NCI-H1930 (cell line): ENCODE measurements around the gene CACNA1D.

Experiments used
- DNase-seq, 2 experiments: peaks; one replicate each; lab custom pipeline; 2025; lab: John Stamatoyannopoulos, UW

The CACNA1D gene

DNA sequence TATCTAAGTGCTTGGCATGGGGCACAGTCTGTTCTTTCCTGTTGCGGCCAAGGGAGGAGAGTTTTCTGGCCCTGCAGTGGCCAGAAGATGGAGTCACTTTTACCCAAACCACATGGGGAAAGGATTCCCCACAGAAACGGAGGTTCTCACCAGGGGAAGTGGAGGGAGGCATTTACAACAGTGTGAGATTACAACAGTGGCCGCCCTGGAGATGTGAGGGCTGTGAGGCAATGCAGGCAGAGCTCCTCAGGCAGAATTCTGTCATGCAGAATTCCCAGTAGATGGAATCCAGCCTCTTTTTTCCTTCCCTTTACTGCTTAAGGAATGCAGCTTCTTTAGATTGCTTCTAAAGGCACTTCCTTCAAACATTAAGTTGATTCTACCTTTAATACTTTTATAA, 83.1 kb downstream of the CACNA1D start:
- DNase-seq = no peak

DNA sequence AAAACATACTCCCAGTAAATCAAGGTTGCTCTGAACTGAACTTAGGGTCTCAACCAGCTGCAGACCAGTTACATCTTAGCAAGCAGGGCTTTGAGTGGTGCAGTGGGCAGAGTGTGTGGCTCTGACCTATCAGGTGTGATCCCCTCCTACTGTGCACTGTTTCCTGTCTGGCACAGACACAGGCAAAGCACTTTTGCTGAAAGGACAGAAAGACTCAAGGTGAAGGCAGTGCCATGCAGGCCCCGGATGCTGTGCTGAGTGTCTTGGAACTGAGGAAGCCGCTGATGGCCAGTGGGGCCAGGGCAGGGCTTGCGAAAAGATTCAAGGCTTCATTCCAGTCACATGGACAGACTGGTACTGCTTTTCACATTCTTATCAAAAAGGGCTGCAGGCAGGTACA, 85.2 kb downstream of the CACNA1D start:
- DNase-seq = no peak

DNA sequence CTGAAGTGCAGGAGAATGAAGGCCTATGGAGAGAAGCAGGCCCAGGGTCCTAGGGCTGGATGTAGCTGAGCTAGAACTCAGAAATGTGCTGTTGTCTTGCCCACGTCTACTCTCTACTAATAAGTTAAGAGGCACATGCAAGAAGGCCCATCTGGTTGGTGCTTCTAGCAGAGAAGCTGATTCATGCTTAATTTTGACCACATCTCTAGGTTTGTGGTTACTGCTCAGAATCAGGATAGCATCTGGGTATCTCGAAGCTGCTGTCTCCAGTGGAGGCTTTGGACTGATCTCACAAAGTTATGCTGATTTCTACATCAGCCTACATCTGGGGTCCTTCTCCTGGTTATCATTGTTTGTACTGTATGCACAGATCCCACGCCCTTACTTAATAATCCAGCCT, 87.3 kb downstream of the CACNA1D start:
- no peak for DNase-seq

DNA sequence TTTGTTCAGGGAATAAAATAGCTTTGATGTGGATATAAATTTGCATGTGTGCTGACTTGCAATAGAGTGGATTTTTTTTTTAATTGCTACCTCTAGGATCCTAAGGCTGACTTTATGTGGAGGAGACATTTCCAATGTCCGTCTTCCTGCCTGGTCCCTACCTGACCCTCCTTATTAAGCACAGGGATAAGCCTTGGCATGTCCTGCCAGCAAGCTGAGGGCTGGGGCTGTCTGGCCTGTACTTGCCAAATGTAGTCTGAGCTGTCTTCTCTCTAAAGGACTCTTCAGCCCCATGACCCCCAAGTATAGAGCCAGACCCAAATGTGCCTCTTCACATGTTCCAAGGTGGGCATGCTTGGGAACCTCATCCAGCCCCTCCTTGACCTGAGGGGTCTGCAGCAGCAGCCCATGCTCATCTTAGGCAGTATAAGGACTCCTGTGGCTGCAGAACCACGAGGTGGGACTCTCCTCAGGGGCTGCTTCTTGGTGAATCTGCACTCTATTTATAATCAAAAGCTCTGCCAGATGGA, 88.8 kb downstream of the CACNA1D start:
- DNase-seq = no peak

DNA sequence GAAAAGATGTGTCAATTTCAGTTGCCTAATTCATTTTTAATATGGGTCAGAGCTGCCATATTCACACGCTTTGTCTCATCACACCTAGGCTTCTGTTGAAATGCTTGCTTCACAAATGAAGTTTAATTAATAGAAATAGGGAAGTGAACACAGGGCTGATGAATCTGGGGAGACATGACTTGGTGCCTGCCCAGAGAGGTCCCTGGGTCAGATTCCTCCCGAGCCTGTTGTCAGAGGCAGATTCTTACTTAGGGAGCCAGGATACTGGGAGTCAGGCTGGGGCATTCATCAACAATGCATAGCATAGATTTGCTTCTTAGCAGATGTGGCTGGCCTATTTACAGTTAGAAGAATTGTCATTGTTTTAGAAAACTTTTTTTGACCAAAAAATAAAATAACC, 90.6 kb downstream of the CACNA1D start:
- DNase-seq = no peak

DNA sequence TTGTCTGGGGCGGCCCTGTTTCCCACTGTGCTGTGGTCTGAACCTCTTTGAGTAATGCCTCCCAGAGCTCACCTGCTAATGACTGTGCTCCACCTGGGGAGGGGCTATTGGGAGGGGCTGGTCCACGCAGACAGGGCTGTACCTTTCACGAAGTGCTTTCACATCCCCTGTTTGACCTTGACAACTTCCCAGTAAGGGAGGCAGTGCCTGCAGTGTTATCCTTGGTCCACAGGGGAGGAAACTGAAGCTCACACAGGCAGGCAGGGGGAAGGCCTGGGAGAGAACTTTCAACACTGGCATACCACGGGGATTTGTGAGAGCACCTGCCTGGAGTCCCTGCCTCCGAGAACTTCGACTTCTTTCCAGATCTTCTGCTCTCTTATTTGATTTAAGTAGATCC, 91.2 kb downstream of the CACNA1D start:
- no peak for DNase-seq

DNA sequence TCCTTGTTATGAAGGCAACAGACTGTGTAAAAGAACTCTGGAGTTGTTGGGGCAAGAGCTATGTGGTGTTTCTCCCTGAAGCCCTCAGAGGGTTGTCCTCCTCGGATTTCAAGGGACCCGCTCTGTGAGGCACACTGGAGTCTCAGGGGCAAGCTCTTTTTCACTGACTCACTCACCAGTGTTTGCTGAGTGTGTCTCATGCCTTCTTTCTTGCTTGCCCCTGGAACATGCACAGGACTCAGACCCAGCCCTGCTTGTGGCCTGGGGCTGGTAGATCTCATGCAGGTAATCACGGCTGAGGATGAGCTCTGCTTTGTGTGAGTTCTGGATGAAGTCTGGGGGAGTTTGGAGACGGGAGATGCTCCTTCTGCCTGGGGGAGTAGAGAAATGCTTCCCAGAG, 93.7 kb downstream of the CACNA1D start:
- no peak for DNase-seq

DNA sequence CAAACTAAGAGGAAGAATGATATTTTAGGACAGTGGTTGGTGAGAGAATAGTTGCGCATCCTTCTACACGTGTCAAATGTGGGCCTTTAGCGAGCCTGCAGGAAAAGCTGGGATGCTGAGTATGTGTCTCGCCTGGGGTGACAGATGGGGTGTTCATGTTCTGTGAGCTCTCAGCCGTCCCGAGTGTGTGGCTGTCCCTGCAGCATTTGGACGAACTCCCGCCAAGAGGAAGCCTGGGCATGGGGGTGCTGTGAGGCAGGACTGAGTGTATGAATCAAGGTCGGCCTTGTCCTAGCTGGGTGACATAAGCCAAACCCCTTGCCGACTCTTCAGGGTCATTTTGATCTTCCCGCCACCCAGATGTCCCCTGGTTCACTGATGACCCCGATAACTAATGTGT, 94.8 kb downstream of the CACNA1D start:
- no peak for DNase-seq

DNA sequence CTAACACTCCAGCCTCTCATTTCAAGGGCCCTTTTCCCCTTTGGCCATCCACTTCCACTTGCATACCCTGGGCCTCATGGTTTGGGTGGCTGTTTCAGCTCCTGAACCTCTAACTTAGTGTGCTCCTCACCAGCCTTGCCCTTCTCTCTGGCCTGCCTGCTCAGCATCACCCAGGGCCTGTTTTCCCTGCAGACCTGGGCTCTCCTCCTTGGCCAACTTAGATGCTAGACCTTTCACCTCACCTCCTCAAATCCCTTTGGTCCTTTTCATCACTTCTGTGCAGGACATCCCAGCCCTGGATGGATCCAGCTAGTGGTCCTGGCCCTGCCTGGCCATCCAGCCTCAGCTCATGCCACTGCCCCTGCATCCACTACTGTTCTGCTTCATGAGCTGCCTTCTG, 95.4 kb downstream of the CACNA1D start:
- no peak for DNase-seq

DNA sequence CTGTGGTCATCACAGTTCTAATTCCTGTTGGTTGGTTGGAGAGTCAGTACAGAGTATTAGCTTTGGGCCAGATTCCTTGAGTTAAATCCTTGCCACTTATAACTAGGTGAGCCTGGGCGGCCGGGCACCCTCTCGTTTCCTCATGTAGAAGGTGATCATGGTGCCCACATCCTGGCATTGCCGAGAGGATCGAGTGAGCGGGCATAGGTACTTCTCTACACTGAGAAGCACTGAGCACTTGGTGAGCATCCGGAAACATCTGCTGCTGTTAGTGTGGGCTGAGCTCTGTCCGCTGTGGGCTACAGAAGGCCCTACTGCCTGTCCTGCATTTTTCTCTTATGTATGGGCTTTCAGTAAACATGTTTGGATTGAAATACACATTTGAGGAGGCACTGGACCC, 96.2 kb downstream of the CACNA1D start:
- no peak for DNase-seq

DNA sequence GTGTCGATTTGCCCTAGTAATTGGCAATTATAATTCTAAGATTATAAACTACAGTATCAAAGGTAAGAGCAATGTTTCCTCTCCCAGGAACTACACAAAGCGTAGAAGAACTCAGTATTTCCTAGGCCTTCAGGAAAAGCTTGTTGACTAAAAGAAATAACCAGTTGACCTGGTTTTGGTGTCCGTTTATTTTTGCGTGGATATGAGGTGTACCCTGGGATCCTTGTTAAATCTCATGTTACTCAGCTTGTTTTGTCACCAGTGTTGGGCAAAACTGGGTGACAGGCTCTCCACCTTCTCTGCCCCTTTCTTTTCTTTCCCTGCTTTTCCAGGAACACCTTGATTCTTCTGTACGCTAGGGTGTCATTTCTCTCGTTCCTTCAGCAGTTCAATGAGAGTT, 97.2 kb downstream of the CACNA1D start:
- no peak for DNase-seq

DNA sequence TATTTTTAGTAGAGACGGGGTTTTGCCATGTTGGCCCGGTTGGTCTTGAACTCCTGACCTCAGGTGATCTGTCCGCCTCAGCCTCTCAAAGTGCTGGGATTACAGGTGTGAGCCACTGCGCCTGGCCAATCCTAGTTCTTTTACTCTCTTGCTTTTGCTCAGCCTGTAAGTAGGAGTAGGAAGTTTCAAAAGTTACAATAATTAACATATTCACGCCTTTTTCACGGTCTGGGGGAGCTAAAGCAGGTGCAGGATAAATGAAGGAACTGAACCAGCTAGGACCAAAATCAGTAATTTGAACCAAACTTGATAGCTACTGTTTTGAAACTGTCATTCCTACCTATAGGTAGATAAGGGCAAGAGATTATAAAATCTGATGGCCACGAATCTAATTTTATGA, 98.5 kb downstream of the CACNA1D start:
- no peak for DNase-seq

DNA sequence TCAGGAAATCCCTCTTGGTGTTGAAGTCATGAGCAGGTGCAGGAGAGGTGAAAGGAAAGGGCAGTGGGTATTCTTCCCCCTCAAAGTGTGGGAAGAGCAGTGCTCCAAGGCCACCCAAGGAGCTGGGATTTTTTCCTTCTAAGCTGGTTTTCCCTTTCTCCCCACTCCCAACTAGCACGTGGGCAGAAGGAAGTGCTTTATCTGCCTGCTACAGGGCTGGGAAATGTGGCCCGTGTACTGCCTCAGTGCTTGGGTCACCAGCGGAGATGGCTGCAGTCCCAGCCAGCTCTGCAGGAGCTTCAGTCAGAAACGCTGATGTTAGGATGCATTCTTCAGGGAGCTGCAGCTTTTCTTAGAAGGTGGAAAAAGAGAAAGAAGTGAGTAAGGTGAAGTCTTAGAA, 99.2 kb downstream of the CACNA1D start:
- no peak for DNase-seq

DNA sequence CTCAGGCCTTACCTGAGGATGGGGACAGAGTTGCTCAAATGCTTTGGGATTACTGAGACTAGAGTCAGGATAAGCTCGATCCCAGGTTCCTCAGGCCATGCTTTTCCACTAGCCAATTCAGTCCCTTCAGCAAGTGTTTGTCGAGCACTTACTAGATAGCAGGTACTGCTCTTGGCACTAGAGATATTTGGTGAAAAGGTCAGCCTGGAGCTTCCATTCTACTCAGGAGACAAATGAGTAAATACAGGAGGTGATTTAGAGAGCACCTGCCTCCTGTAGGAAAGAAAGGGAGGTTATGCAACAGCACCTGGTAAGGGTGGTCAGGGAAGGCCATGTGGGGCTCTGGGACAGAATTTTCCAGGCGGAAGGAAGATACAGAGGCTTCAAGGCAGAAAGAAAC, 99.9 kb downstream of the CACNA1D start:
- no peak for DNase-seq

DNA sequence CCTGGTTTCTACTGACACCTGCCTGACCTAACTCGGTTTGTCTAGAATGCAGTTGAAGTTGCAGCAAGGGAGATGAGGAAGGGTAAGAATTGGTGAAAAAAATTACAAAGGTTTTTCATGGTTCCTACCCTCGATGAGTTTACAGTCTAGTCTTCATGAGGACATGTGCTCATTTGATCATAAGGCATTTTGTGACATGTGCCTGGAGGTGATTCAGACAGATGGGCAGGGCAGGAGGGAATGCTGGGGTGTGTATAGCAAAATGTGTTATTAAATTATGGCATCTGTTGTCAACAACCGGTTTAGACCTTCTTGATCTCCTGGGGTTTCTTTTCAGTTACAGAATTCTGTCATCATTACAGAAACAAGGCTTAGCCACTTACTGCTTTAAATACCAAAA, 101.2 kb downstream of the CACNA1D start:
- no peak for DNase-seq

DNA sequence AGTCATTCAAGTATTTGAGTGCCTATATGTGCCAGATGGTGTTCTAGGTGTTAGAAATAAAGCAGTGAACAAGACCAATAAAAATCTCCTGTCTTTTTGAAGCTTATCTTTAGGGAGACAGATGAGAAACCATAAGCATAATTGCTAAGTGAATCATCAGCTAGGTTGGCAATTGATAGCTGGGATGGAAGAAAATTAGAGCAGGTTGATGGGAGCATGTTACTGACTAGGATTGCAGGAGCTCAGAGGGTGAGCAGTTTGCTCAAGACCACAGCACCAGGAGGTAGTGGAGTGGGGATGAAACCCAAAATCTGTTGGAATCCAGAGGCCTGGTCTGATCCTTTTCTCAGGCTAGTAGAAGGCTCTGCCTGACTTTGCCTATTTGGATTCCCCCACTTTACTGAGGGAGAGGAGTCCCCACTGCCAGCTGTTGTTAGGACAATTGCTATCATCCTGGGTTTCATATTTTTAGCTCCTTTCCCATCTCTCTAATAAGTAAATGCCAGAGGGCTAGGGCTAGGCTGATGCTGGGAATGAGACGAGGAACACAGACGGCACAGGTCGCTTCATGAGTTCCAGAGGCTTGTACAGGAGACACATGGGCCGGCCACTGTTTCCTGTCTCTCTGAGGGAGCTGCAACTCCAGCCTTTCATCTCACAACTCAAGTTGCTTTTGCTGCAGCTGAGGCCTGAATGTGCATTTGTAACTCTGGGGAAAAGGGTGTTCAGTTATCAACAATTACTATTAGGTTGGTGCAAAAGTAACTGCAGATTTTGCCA, 102.9 kb downstream of the CACNA1D start:
- DNase-seq = no peak

DNA sequence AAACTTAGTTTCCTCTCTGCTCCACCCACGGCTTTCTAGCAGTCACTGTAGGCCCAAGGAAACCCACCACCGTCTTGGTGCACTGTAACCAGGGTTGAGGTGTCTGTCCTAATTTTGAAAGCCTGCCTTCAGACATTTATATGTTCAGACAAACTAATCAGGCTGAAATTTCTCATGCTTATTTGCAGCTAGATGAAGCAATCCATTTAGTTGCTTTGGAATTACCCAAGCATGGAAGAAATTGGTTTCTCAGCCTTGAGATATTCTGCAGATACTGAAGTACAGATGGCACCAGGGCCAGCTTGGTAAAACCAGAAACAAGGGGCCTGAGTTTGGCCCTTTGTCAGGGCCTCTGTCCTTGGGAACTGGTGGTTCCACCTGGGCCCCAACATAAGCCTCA, 105.4 kb downstream of the CACNA1D start:
- no peak for DNase-seq

DNA sequence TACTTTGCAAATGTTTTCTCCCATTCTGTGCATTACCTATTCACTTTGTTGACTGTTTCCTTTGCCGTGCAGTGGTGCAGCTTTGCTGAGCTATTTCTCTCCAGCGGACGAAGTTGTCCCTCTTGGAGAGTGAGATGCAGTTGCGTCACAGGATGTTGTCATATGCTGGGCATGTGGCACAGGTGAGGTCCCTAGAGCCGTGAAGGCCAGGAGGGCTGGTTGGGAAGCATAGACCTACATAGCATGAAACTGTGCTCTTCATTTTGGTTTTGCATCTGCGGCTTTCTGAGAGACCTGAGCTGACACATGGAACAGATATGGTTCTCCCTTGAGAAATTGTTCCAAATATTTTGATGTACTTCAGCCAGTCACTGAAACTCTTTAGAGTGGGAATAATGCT, 108.5 kb downstream of the CACNA1D start:
- no peak for DNase-seq

DNA sequence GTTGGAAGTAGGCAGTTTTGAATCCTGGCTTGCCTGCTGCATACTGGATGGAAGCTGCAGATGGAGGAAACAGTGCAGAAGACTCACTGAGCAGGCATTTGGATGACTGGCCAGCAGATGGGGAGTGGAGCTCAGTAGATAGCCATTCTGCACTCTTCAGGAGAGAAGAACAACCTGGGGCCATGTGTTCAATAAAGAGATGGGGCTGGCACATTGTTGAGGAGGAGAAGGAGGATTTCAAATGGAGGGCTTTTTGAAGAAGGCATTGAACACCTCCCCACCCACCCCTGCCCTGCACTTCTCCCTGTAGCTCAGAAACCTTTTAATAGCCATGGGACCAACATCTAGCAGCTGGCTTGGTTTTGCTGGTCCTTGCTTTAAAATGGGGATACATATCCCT, 109.8 kb downstream of the CACNA1D start:
- DNase-seq = no peak

DNA sequence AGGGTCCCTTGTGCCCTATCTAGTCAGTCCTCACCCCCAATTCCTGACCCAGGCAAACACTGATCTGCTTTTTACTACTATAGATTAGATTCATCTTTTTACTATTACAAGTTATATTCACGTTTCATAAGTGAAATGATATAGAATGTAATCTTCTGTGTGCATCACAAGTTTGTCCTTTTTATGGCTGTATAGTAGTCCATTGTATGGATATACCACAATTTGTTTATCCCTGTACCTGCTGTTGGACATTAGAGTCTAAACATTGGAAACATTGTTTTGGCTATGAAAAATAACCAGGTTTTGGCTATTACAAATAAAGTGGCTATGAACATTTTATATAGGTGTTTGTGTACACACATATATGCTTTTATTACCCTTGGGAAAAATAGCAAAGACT, 112.4 kb downstream of the CACNA1D start:
- no peak for DNase-seq

DNA sequence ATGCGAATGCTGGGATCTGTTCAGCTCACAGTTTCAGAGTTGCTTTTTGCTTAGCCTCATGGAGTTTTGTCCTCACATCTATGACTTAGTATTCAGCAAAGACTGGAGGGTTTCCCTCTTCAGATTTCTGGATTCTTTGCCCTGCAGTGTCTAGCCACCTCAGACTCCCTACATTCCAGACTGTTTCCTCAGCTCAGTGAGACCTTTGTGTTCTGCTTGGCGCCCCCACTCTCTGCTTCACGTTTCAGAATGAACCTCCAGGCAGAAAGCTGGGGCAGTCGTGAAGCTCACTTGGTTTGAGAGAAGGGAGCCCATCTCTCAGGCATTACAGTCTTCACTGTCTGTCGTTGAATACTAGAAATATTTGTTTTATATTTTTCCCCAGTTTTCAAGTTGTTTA, 118.1 kb downstream of the CACNA1D start:
- DNase-seq = no peak

DNA sequence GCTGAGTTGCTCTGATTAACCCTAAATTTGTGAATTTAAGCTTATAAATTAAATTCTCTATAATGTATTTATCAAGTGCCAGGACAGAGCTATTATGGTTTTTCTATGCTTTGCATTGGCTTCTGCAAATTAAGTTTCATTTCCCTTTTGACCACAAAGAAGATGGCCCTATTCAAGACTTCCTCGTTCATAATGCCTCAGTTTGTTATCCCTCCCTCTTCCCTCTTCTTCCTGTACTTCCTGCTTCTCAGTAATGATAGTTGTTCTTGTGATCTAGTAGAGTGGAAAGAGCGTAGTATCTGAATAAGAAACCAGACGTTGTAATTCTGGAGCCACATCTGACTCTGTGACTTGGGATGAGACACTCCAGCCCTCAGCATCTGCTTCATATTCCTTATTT, 118.7 kb downstream of the CACNA1D start:
- no peak for DNase-seq

DNA sequence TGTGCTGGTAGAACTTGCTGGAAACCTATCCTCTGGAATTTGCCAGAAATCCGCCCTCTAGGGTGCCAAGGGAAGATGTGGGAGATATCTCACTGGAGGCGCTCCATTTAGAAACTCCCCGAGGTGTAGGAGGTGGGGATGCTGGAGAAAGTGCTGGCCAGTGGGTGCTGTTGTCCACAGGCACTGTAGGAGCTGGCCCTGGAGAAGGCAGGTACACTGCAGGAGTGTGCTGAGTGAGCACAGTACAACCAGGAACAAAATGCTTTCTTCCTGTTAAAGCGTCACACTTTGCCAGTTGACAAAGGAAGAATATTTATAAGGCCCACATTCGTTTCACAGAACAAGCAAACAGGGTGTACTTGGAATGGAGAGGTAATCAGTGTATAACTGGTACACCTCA, 119.9 kb downstream of the CACNA1D start:
- no peak for DNase-seq

DNA sequence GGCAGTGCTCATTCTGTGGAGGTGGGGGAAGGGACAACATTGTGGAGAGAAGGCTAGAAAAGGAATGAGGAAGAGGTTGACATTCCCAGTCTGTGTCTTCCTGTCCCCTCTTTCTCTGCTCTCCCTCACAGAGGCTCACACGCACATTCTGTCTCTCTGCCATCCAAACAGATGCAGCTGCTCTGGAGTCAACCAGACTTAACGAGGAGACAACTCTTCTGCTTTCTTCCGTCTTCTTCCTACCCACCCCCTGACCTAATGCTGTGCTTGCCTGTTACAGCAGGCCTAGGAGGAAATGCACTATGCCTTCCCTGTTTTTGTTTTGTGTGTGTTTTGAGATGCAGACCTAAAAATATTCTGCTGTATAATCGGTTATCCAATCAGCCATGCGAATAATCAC, 121.9 kb downstream of the CACNA1D start:
- no peak for DNase-seq
